Prostate gland (tissue), 2 donors: Measurements from ENCODE around the gene BABAM2. TPM values are rescaled to one million over a fixed set of nuclear protein-coding genes. Genes with fewer than 3 reads are reported as not detected.

Source experiments
- DNase-seq: peaks from one replicate; pipeline ENCODE4 v3.0.0-alpha.2; 2019; ENCODE audit warnings: low spot score
- H3K27ac ChIP-seq, 2 donors: fragments of 200-600 bp; sonication (generic); 2 replicates each; pipeline ENCODE4 v1.5.1; 2017 to 2019
- H3K27me3 ChIP-seq: fragments of 200-600 bp; sonication (generic); replicated peaks from 2 replicates; pipeline ENCODE4 v1.5.1; 2019; ENCODE audit not compliant: insufficient read depth
- H3K36me3 ChIP-seq, 2 donors: fragments of 200-600 bp; sonication (generic); 1 replicate in 1 of 2; 2 replicates in 1 of 2; pipeline versions ENCODE4 v1.5.1 to v1.8.1; 2017 to 2019
- H3K4me1 ChIP-seq: fragments of 200-600 bp; sonication (generic); replicated peaks from 2 replicates; pipeline ENCODE4 v1.5.1; 2019
- H3K4me3 ChIP-seq, 2 donors: fragments of 200-600 bp; sonication (generic); 2 replicates each; pipeline ENCODE4 v1.5.1; 2017 to 2019
- H3K9me3 ChIP-seq: fragments of 200-600 bp; sonication (generic); 2 replicates; pipeline ENCODE4 v1.5.1; 2017
- POLR2A ChIP-seq: fragments of 450-650 bp; IDR thresholded peaks from one replicate; pipeline ENCODE4 v1.6.1; 2016; ENCODE audit warnings: antibody characterized with exemption, mild to moderate bottlenecking
- POLR2AphosphoS5 ChIP-seq: sonication (generic); formaldehyde crosslinking; IDR thresholded peaks from one replicate; pipeline ENCODE4 v1.6.1; 2017; ENCODE audit warnings: antibody characterized with exemption
- WGBS: methylation state at CpG from one replicate; pipeline ENCODE4 v1.1.5; 2018; 5-methylcytosine and 5-hydroxymethylcytosine counted together
- intact Hi-C: fragments of 100-400 bp; cut with DNase I; formaldehyde crosslinking; loops from one replicate; pipeline ENCODE4 v1.14.2; 2022
- total RNA-seq, 2 donors: library from RNA; depleted of rRNA; stranded (reverse); fragments of >200 nt; gene quantifications; one replicate each; pipeline ENCODE4 v1.1.0, GENCODE V29; 2016
- TF ChIP-seq, protein P1 (sequence below), 4 experiments: fragments of 200-600 bp in 2 of 4; fragments of 450-650 bp in 2 of 4; sonication (generic) in 2 of 4; IDR thresholded peaks; 1 replicate in 3 of 4; 2 replicates in 1 of 4; pipeline ENCODE4 v1.5.1; 2016 to 2019; ENCODE audit warnings: antibody characterized with exemption in 4 of 4, mild to moderate bottlenecking in 2 of 4, moderate library complexity in 2 of 4

The BABAM2 gene
- total RNA-seq: 10 to 100 TPM; 35.8 to 37.3 TPM

DNA sequence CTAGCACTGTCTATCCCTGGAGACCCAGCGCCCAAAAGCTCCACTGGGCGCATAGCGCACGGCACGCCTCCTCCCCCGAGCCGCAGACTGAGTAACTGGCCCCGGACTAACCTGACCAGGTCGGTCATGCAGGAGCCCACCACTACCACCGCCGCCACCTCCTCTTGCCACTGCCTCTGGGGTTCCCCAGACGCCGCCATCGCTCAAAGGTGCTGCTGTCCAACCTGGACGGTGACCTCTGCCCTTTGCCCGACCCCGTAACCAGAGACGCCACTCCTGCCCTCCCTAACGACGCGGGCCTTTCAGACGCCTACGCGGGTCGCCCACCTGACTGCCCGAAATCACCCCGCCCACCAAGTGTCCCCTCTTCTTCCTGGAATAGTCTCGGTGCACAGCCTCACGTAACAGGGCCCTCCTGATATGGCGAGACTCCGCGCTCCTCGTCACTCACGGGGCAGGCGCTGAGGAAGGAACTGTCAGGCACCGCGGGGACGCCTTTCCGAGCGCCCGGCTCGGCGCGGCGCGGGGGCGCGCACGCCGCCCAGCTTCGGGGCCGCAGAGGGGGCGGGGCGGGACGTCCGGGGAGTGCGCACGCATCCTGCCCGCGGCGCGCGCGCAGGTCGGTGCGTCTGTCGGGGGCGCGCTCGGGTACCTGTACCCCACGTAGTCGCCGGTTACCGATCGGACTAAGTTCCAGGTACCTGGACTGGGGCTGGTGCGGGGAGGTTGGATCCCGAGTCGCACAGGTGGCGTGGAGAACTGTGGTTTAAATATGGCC lies at the start of gene BABAM2, which contains the start of gene RBKS:
Gene BABAM2 (plus strand): TSS at position 584 of the 778 bp plus-strand sequence. CDS start 3,828 bp downstream, outside the sequence.
Gene RBKS (minus strand): TSS at position 242 of the 778 bp plus-strand sequence. CDS start 42 bp downstream, at position 200.
- H3K4me1 ChIP-seq: no peaks in the 10 kb centered on the region
- no peaks in the 10 kb centered on the region for H3K9me3 ChIP-seq
- DNase-seq: peak; percentile 85
- intact Hi-C loops: loop anchor here (10.0 kb wide), 1 partner anchor 244 kb away; no protein-coding TSS in a partner anchor
- peak within 1 kb of the TSS; percentile 93 to 96 for H3K27ac ChIP-seq
- H3K4me3 ChIP-seq: peak within 1 kb of the TSS; percentile 69 to 73
- H3K36me3 ChIP-seq: no peaks in the 10 kb centered on the region
- WGBS: under 1% methylated on average over 69 of the region's 79 CpGs
- TF ChIP-seq, protein P1, sequence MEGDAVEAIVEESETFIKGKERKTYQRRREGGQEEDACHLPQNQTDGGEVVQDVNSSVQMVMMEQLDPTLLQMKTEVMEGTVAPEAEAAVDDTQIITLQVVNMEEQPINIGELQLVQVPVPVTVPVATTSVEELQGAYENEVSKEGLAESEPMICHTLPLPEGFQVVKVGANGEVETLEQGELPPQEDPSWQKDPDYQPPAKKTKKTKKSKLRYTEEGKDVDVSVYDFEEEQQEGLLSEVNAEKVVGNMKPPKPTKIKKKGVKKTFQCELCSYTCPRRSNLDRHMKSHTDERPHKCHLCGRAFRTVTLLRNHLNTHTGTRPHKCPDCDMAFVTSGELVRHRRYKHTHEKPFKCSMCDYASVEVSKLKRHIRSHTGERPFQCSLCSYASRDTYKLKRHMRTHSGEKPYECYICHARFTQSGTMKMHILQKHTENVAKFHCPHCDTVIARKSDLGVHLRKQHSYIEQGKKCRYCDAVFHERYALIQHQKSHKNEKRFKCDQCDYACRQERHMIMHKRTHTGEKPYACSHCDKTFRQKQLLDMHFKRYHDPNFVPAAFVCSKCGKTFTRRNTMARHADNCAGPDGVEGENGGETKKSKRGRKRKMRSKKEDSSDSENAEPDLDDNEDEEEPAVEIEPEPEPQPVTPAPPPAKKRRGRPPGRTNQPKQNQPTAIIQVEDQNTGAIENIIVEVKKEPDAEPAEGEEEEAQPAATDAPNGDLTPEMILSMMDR (IDR thresholded peaks at IDR 0.05): no peak
- TF ChIP-seq POLR2A (peak; percentile 63), POLR2AphosphoS5 (peak; percentile 70)
- H3K27me3 ChIP-seq: no peaks in the 10 kb centered on the region

DNA sequence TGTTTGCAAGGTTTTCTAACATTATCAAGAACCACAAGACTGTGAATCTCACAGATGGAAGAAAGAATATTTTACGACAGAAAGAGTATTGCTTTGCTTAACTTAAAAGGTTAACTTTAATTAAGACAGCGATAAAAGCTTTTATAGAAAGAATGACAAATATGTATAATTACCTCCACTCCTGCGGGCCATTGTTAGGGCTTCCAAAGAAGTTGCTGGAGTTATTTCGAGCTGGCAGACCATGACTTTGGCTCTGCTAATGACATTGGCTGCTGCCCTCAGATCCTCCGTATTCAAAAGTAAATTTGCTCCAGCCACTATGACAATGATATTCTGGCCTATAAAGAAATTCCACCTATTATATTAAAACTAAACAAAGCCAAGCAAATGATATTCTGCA lies 47.6 kb upstream of the BABAM2 start:
- Histone ChIP-seq H3K36me3 (no peaks in the 10 kb centered on the region), H3K27ac (no peak overlapping the region), H3K4me1 (no peaks in the 10 kb centered on the region), H3K9me3 (no peaks in the 10 kb centered on the region), H3K4me3 (no peak overlapping the region), H3K27me3 (no peaks in the 10 kb centered on the region)
- 35% methylated on average over 5 of the region's 5 CpGs for WGBS
- DNase-seq: no peak
- TF ChIP-seq POLR2AphosphoS5: no peak
- no peak for TF ChIP-seq POLR2A
- TF ChIP-seq, protein P1 (IDR thresholded peaks at IDR 0.05): no peak
- intact Hi-C loops: no loop called here

DNA sequence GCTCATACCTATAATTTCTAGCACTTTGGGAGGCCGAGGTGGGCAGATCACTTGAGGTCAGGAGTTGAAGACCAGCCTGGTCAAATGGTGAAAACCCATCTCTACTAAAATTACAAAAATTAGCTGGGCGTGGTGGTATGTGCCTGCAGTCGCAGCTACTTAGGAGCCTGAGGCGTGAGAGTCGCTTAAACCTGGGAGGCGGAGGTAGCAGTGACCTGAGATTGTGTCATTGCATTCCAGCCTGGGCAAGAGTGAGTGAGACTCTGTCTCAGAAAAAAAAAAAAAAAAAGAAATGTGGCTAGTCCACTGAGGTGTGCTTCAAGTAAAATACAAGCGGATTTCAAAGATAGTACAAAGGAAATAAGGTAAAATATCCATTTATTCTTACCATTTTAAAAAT lies 46.5 kb upstream of the BABAM2 start:
- Histone ChIP-seq H3K27me3 (no peaks in the 10 kb centered on the region), H3K36me3 (no peaks in the 10 kb centered on the region), H3K4me3 (no peak overlapping the region), H3K27ac (no peak overlapping the region), H3K9me3 (no peaks in the 10 kb centered on the region), H3K4me1 (no peaks in the 10 kb centered on the region)
- WGBS: 94% methylated on average over 7 of the region's 7 CpGs
- TF ChIP-seq, protein P1 (IDR thresholded peaks at IDR 0.05): no peak
- TF ChIP-seq POLR2AphosphoS5: no peak
- TF ChIP-seq POLR2A: no peak
- DNase-seq: no peak
- intact Hi-C loops: no loop called here

DNA sequence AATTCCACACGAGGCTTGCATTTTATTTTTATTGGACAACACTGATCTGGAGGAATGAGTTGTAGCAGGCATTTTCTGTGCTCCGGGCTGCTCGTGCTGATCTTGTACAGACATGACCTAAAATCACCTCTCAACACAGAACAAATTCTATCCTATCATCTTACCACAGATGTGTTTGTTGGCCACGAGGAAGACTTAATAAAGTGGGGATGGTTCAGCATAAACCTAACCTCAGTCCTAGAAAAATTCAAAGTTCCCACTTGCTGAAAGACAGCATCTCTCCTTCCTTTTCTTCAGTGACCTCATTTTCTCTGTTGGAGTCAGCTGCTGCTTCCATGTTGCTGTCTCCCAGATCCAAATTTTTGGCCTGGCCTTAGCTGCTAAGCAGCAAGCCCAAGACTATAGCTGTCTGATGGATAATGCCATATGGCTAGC lies 45.7 kb upstream of the BABAM2 start:
- Histone ChIP-seq H3K4me3 (no peak overlapping the region), H3K27me3 (no peaks in the 10 kb centered on the region), H3K36me3 (no peaks in the 10 kb centered on the region), H3K9me3 (no peaks in the 10 kb centered on the region), H3K4me1 (no peaks in the 10 kb centered on the region), H3K27ac (peak overlapping the region in 1 of 2 donors; percentile 43)
- intact Hi-C loops: no loop called here
- 9% methylated on average over 4 of the region's 4 CpGs for WGBS
- TF ChIP-seq, protein P1 (IDR thresholded peaks at IDR 0.05): no peak
- TF ChIP-seq POLR2A (no peak), POLR2AphosphoS5 (peak; percentile 5)
- no peak for DNase-seq

DNA sequence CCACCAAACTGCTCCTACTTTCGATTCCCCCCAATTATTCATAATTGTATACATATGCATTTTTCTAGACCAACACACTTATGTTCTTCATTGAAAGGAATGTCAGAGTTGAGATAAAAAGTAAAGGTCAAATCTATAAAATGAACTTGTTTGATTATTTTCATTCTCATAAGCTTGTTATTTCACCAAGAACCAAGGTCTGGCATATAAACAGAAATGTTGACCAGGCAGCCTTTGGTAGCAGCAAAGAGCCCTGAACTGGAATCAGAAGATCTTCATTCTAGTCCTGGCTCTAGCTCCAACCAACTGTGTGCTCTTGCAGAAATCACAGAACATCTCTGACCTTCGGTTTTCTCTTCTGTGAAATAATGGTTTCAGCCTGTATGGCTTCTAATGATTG lies 43.2 kb upstream of the BABAM2 start:
- no peak for TF ChIP-seq POLR2AphosphoS5
- TF ChIP-seq, protein P1 (IDR thresholded peaks at IDR 0.05): no peak
- TF ChIP-seq POLR2A: no peak
- Histone ChIP-seq H3K4me1 (no peaks in the 10 kb centered on the region), H3K4me3 (no peak overlapping the region), H3K27me3 (no peaks in the 10 kb centered on the region), H3K27ac (no peak overlapping the region), H3K9me3 (no peaks in the 10 kb centered on the region), H3K36me3 (no peaks in the 10 kb centered on the region)
- 93% methylated on average over 2 of the region's 2 CpGs for WGBS
- DNase-seq: no peak
- intact Hi-C loops: no loop called here
